GDM1 (cell line): ENCODE measurements around the gene MEIOB.

ENCODE experiments used
- DNase-seq: peaks from one replicate; lab custom pipeline; 2025; lab: John Stamatoyannopoulos, UW

Gene MEIOB

DNA sequence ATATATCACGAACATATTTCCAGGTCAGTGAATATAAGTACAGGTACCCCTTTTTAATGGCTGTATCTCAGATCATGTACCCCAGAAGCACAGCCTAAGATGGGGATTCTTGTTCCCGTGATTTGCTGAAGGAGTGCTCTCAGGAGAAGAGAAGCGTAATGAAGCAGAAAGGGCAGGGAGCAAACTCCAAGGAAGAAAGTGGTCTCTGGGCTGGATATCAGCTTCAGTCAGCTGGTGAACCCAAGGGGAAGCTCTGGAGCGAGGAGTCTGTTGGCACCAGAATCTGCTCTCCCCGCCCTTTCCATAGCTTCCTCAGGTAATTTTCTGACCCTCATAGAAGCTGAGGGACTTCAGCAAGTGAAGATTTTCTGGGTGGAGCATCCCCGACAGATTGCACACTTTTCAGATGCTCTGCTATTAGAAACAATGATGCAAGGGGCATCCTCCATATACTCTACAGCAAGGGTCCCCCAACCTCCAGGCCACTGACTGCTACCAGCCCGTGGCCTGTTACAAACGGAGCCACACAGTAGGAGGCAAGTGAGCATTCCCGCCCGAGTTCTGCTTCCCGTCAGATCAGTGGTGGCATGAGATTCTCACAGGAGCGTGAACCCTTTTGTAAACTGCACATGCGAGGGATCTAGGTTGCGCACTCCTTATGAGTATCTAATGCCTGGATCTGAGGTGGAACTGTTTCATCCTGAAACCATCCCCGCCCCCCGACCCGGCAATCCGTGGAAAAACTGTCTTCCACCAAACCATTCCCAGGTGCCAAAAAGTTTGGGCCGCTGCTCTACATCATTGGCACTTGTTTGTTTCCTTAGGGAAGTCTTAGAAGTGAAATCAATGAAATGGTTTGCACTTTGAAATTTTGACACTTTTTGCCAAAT, 40.5 kb downstream of the MEIOB start:
- DNase-seq: no peak

DNA sequence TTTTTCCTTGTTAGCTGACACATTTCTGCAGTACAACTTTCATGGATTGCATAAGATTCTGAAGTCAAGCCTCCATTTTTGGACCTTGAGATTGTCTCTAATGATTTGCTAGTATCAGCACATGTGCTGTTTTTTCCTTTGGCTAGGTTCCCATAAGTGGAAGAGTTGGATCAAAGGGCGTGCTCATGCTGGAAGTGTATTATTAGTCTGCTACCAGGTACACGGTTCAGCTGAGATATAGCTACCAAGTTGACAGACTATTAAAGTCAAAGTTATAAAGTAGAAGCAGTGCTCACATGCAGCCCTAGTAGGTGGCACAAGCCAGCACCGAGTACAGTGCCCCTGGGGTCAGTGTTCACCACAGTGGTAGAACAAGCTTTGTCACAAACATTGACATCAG, 41.8 kb downstream of the MEIOB start:
- no peak for DNase-seq

DNA sequence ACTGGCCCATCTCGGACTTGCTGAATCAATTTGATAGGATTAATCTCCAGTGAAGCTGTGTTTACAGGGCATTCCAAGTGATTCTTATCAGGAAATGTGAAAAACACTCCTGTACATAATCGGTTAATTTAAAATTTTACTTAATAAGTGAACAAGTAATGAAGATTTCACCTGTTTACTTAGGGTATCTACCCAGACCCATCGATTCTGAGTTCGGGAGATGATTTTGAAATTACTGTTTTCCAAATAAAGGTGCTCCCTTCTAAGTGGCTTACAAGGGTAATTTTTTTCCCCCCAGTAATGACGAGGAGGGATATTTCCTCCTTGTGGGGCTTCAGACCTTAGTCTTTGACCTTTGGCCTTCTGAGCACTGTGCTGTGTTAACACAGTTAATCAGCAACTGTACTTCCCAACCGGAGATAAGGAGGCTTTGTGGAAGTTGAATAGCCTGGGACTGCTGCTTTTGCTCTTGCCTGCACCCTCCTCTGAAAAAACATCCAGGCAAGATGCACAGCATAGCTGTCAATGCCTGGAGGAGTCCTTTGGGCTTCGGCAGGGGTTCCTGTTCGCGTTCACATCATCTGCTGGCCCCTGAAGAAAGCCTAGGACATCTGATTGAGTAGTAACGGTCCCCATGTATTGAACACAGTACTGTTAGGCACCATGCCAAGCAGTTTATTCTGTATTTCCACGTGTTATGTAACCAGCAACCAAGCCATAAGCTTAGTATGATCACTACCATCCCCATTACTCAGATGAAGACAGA, 43.1 kb downstream of the MEIOB start:
- no peak for DNase-seq

DNA sequence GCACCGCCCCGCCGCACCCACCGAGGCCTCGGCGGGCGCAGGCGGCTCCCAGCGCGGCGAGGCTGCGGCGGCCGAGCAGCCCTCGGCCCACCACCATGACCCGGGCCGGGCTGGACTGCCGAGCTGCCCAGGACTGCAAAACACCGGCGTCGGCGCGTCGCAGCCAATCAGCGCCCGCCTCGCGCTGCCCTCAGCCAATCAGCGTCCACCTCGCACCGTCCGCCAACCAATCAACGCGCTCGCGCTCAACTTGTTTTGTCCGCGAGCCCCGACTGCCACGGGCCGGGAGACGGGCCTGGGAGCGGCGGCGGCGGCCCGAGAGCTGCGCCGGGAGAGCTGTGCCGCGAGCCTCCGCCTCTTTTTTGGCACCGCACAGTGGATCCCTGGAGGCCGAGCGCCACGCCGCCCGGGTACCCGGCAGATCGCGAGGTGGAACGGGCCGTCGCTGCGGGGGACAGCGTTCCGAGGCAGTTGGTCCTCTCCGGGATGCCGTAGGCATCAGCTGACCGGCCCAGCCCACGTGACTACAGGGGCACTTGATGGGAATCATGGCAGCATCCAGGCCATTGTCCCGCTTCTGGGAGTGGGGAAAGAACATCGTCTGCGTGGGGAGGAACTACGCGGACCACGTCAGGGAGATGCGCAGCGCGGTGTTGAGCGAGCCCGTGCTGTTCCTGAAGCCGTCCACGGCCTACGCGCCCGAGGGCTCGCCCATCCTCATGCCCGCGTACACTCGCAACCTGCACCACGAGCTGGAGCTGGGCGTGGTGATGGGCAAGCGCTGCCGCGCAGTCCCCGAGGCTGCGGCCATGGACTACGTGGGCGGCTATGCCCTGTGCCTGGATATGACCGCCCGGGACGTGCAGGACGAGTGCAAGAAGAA, 45.0 kb downstream of the MEIOB start, which contains the start of the genes FAHD1 and HAGH:
TSS of gene FAHD1 (plus strand) at position 516 of the 883 bp plus-strand sequence. CDS start at position 549, 33 bp downstream.
TSS of gene HAGH (minus strand) at position 135 of the 883 bp plus-strand sequence. CDS start at position 97, 38 bp downstream.
- peak; percentile 90 for DNase-seq

DNA sequence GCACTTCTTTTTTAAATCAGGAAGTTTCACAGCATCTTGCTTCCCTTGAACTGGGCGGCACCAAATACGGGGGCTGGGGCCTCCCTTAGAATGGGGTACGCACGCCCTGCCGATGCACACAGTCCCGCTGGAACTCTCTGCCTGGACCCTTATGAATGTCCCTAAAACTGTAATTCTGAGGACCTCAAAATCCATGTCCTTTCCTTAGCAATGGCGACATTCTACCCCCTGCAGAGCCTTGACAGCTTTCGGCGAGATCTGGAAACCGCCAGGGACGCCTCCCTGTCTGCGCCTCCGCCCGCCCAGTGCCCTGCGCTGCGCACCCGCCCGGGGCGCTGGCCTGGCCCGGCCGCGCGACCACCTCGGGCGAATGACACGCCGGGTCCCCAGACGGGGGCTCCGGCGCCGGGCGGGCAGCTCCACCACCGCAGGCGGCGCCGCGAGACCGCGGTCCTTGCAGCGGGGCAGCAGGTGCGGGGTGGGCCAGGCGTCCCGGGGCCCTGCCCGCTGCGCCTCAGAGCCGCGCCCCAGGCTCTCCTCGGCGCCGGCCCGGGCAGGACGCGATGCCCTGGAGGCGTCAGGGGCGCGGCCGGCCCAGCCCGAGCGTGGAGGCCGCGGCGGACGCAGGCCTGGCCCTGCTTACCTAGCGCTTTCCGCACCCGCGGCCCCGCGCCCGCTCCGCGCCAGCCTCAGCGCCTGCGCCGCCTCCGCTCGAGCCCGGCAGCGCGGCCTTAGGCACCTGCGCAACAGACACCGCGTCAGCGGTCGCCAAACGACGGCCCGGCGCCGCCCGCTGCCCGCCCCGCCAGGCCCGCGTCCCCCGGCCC, 45.9 kb downstream of the MEIOB start:
- DNase-seq: peak; percentile 67

DNA sequence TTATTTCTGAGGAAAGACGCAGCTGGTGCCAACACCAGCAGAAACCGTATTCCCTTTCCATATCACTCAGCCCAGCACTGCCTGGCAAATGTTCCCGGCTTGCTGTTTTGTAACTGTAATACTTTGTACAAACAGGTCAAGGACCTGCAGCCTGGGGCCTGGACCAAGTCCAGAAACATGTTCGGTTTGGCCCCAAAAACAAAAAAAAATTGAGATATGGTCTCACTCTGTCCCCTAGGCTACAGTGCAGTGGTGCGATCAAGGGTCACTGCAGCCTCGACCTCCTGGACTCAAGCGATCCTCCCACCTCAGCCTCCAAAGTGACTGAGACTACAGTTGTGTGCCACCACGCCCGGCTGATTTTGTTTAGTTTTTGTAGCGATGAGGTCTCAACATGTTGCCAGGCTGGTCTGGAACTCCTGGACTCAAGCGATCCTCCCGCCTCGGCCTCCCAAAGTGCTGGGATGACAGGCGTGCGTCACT, 46.5 kb downstream of the MEIOB start:
- no peak for DNase-seq

DNA sequence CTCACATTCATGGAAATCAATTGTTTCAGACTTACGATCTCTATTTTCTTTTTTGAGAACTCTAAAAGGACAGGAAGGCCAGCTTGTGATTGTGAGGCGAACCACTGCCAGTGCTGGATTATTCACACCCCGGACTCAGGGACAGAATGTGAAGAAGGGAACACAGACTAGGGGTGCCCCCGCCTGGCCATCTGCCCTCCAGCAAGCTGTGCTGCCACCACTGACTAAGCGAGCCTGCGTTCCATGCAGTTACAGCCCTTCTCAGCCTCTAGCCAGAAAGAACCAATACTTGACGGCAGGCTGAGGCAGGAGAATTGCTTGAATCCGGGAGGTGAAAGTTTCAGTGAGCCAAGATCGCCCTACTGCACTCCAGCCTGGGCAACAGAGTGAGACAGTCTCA, 48.1 kb downstream of the MEIOB start:
- DNase-seq: peak; percentile 6

DNA sequence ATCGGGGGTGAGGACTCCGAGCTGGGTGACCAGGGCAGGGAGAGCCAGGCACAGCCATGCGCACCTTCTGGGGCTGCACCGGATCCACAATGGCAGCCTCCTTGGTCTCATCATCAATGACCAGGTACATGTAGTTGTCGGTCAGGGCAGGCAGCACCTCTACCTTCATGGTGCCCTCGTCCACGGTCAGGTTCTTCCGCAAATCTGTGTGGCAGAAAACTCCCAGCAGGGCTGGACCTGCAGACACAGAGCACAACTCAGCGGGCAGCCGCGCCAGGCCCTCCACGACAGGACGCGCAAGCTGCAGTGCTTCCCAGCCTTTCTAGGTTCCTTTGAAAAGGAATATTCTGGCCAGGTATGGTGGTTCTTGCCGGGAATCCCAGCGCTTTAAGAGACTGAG, 49.2 kb downstream of the MEIOB start:
- no peak for DNase-seq

DNA sequence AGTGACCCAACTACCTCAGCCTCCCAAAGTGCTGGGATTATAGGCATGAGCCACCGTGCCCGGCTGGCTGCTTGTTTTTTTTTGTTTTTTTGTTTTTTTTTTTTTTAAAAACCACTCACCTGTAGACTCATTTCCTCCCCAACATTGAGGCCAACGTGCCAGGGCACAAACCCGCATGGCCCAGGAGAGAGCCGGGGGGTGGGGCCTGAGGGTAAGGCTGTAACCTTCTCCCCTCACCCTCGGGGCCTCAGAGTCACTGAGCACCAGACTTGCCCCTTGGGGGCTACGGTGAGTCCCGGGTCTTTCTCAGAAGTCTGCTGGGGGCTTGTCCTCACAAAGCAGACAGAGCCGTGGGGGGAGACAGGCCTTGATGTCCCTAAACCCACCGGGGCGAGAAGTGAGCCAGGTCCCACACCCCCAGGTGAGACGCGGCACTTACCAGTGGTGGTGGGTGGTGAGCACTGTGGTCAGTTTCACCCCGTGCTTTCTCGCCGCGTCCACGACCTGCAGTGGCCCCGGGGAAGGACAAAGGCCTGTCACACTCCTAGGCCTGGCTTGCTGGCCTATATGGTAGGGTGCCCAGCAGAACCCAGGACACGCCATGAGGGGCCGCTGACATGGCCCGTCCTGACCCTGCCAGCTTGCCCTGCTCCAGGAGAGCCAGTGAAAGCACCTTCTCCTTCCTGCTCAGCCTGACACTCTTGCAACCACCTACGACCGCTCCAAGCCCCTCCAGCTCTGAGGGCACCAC, 49.9 kb downstream of the MEIOB start:
- no peak for DNase-seq

DNA sequence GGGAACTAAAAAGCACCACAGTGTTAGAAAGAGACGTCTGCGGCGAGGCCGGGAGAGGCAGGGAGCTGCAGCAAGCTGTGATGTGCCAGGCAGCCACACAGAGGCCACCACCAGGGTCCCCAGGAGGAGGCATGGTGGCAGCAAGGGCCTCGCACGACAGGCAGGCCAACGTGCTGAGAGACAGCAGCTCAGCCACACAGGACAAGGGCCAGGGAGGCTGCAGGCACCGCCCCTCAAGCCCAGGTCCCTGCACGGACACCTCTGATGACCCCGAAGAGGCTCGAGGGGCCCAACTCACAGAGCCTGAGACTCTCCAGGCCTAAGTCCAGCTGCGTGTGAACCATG, 51.0 kb downstream of the MEIOB start:
- no peak for DNase-seq

DNA sequence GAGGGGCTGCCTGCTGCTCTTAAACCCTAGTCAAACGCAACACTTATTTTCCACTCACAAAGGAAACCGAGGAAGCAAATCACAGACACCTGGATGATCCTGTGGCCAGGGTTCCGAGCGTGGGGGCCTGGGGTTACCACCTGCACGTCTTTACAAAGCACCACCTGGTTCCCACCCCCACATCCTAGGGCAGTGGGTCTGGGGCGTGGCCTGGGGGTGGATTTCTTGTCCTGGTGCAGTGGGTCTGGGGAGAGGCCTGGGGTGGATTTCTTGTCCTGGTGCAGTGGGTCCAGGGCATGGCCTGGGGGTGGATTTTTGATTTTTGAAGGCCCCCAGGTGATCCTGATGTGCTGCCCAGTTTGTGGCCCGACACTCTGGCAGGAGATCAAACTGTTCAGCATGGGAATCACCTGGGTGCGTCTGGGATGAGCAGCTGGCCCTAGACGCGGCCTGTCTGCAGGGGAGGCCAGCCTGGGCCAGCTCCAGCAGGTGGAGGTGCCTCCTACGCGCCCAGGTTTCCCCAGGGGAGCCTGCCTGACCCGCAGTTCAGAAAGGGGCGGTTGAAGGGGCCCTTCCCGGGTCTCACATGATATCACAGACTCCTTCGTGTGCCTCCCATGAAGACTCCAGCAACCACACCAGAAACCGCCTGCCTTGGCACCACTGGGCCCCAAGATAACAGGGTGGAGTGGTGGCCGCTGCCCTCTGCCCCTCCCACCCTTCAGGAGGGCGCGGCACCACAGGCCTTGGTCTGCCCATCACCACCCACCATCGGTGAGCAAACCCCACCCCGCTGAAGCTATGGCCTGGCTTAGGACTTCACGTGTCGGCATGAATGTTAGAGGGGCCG, 51.6 kb downstream of the MEIOB start:
- DNase-seq: no peak

DNA sequence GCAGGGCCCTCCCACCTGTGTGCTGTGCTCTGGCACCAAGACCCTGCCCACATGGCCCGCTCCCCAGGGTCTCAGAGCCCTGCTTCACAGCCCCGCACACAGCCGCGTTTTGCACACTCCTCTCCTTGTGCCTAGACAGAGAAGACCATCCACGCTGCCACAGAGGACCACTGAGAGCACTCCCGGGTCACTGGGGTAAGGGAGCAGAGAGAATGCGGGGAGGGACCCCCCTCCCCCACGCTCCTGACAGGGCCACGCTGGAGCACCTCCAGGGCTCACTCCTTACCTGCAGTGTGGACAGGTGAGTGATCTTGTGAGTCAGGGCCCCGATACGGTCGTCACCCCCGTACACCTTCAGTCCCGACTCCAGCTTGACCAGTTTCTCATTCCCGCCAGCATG, 52.4 kb downstream of the MEIOB start:
- DNase-seq: no peak

DNA sequence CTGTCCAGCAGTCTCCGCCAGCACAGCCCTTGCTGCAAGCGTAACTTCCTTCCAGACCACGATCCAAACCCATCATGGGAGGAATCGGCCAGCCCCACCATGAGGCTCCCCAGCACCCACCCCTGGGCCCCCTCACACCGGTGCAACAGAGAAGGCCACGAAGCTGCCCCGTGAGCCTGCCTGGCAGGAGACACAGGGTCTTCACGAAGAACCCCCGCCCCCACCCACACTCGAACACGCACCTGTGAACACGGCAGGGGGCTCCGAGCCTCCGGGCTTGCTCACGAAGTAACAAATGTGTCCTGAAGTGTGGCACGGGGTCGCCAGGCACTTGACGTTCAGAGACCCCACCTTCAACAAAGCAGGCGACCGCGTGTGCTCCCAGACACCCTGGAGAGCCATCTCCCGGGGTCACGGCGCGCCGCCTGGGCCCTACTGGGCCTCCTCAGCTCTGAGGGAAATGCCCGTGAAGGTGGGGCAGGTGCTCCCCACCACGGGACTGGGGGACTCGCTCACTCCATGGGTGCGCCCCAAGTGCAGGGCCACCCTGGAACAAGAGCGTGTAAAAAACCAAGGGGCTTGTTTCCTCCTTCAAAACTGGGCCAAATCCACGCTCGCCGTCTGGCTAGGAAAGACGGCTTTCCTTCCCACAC, 53.0 kb downstream of the MEIOB start:
- no peak for DNase-seq

DNA sequence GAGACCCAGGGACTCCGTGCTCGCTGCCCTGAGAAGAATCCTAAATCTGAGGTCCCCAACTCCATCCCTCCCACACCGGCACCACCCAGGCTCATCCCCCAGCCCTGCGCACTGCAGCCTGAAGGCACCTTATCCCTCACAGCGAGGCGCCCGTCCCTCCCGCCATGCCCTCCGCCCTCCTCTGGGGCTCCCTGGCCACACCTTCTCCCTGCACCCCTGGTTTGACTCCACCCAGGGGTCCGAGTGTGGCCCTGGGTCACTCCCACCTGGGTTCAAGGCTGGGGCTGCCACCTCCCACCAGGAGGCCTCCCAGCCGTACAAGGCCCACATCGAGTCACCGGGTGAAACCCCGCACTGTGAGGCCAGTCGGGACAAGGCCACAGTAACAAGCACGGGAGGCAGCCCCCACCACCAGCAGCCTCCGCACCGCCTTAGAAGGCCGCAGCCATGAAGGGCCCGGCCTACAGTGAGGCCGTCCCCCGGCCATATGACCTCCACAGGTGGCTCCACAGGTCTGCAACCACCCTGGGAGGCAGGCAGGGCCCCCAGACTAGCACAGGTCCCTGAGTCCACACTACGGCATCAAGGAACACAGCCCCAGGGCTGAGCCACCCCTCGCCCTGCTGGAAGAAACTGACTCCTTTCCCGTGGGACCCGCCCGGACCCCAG, 53.6 kb downstream of the MEIOB start:
- DNase-seq: no peak

DNA sequence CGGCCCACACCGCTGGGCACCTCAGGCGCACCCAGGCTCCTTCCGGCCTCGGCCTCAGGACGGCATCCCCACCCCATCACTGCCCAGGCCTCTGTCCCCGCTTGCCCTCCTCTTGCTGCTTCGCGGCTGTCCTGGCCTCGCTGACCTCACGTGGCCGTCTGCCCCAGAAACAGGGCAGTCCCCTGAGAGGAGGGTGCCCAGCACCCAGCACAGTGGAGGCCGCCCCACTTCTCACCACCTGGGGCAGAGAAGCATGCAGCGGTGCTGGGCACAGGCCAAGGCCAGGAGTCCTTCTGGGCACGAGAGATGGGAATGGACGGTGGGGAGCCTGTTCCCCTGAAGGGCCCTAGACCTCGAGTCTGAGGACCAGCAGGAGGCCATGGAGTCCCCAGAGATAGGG, 54.2 kb downstream of the MEIOB start:
- no peak for DNase-seq

DNA sequence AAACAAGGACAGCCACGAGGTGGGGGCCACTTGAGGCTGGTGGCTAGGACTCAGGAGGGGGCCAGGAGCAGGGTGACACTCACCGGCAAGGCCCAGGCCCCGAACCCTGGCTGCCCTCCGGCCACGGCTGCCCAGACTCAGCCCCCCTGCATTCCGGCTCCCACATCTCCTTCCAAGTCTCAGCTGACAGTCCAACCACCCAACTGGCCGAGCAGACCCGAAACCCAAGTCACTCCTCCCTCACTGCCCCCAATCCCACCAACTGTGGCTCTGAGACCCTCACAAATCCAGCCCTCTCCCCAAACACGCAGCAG, 54.7 kb downstream of the MEIOB start:
- no peak for DNase-seq

DNA sequence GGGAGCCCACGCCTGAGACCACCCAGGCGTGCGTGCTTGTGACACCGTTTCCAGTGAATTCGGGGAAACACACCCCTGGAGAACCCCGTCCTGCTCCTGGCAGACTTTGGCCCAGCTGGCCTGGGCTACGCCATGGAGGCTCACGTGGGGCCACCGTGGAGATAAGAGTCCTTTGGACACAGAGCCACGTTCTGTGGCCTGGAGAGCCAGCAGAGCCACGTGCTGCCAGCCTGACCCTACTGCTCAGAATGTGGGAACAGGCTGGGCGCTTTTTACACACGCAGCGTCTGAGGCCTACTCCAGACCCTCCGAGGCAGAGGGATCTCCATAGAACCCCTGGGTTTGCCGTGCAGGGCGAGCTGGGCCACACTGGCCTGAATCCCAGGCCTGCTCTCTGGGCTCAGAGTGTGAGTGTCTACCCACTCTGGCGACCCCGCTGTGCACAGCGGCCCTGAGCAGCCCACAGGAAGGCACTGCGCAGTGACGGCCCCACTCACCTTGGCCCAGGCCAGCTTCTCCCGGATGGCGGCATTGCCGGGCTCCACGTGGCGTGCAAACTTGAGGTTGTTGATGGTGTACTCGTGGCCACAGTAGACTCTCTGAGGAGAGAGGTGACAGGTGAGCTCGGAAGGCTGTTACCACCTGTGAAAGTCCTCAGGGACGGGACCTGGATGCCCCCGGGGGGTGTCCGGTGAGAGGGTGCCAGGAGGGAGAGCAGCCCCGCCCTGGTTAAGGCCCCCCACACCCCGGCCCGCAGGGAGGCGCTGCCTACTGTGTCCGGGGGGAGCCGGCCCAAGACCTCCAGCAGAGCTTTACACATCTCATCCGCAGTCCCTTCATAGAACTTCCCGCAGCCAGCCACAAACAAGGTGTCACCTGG, 55.3 kb downstream of the MEIOB start:
- DNase-seq: no peak

DNA sequence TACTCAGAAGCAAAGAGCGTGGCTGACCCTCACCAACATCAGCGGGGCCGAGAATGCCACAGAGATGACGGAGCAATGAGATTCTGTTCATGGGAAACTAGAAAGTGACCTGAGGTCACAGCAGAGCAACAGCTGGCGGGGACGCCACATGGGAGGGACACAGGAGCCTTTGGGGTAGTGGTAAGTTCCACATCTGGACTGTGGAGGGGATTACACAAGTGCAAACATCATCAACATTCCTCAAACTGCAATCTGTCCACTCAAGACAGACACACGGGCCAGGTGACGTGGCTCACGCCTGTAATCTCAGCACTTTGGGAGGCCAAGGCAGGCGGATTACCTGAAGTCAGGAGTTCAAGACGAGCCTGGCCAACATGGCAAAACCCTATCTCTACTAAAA, 56.5 kb downstream of the MEIOB start:
- DNase-seq: no peak
